Measurements from ENCODE around the gene SRP19. TPM values are rescaled to one million over a fixed set of nuclear protein-coding genes. Genes with fewer than 3 reads are reported as not detected.

SRP19 gene
- total and polyA plus RNA-seq, 12 donors, result 18.4 to 247 (median 77.1) TPM

DNA sequence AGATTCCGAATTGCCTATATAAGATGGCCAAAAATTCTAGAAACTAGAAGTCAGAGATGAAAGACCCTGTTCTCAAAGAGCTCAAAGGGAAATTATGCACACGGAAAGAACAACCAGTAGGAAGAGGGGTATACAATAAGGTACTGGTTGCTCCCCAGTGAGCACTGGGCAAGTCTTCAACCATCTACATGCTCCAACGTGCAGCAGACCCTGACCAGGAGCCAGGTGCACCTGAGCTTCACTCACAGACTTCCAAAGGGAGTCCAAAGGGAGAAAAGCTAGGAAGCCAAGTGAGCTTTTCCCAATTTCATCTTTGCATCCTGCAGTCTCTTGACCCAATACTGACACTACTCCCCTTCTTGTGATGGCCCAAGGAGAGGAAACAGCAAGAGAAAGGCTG lies 57.0 kb downstream of the SRP19 start:
- H3K27ac ChIP-seq, result peak overlapping the region in 1 of 5 donors; percentile 32
- peaks cover 0 to 22% of the 10 kb centered on the region in 2 donors for H3K36me3 ChIP-seq (replicated peaks in 1 of 2)
- intact Hi-C loops (cut with DNase I), result no loop called here
- H3K9me3 ChIP-seq (replicated peaks in 1 of 3), result no peaks in the 10 kb centered on the region
- H3K4me3 ChIP-seq, result no peak overlapping the region
- no peak for DNase-seq
- peaks cover 24 to 81% of the 10 kb centered on the region in 2 donors for H3K4me1 ChIP-seq (replicated peaks in 1 of 2)
- 81 to 96% (median 93%) methylated on average over 3 of the region's 3 CpGs for WGBS, 4 donors
- TF ChIP-seq POLR2A (IDR thresholded peaks at IDR 0.05), result no peak
- no peaks in the 10 kb centered on the region for H3K27me3 ChIP-seq

DNA sequence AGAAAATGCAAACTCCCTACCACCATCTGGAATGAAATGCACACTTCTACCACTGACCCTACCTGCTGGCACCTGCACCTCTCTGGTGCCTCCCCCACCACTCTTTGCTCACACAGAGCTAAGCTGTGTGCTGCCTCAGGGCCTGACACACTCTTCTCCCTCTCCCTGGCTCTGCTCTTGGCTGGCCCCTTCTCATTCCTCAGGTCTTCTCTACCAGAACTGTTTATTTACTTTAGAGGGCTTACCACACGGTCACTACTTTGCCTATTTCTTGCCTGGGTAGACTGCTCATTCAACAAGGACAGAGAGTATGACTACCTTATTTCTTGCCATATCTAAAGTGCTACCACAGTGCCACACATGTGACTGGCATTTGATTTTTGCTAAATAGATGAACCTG lies 57.6 kb downstream of the SRP19 start:
- no peak for DNase-seq
- WGBS, 4 donors, result 81 to 100% (median 98%) methylated on average over 1 of the region's 1 CpG
- Histone ChIP-seq H3K4me3 (no peak overlapping the region), H3K36me3 (replicated peaks in 1 of 2) (peaks cover 0 to 22% of the 10 kb centered on the region in 2 donors), H3K4me1 (replicated peaks in 1 of 2) (peaks cover 23 to 77% of the 10 kb centered on the region in 2 donors), H3K27ac (peak overlapping the region in 1 of 5 donors; percentile 32), H3K9me3 (replicated peaks in 1 of 3) (no peaks in the 10 kb centered on the region), H3K27me3 (no peaks in the 10 kb centered on the region)
- no peak for TF ChIP-seq POLR2A (IDR thresholded peaks at IDR 0.05)
- no peak for TF ChIP-seq CTCF (IDR thresholded peaks at IDR 0.05)
- intact Hi-C loops (cut with DNase I), result no loop called here

Other genes with a start within 250 kb of the SRP19 start
- gene APC, start 123.4 kb upstream of the SRP19 start, total RNA-seq, result 10 to 100 TPM; 28.7 to 78.8 (median 39.4) TPM
- 10 to 100 TPM in 1 of 3 donors, 1 to 10 TPM in 2; 2.5 to 19.6 (median 6.0) TPM for gene APC, start 123.4 kb upstream of the SRP19 start, polyA plus RNA-seq
- 100 to 1,000 TPM in 7 of 9 donors, 10 to 100 TPM in 2; 84.6 to 198 (median 167) TPM for gene REEP5, start 60.9 kb downstream of the SRP19 start, total RNA-seq
- gene REEP5, start 60.9 kb downstream of the SRP19 start, polyA plus RNA-seq, result 100 to 1,000 TPM in 2 of 3 donors, 10 to 100 TPM in 1; 73.8 to 187 (median 107) TPM
- gene DCP2, start 115.5 kb downstream of the SRP19 start, total RNA-seq, result 10 to 100 TPM; 17.5 to 66.4 (median 44.5) TPM
- gene DCP2, start 115.5 kb downstream of the SRP19 start, polyA plus RNA-seq, result 1 to 10 TPM; 7.0 to 9.9 (median 7.2) TPM

Measured in adrenal gland (tissue), 12 donors.